Omental fat pad (tissue), 4 donors: ENCODE data around the gene RABL6. TPM values are rescaled to one million over a fixed set of nuclear protein-coding genes. Genes with fewer than 3 reads are reported as not detected.
"Not testable (repeated sequence)": the region's sequence is repeated elsewhere in the genome, so short reads cannot be mapped to it uniquely, and the experiment has no call there.

ENCODE experiments used
- ATAC-seq: fragments of 150-250 bp; one replicate; pipeline ENCODE4 v1.9.1; 2016; ENCODE audit warnings: mild to moderate bottlenecking, moderate library complexity; ENCODE audit not compliant: low FRiP score
- DNase-seq: peaks from one replicate; pipeline ENCODE4 v3.0.0-alpha.2; 2019; ENCODE audit warnings: low spot score
- CTCF ChIP-seq, 3 donors: fragments of 450-650 bp; IDR thresholded peaks; one replicate each; pipeline ENCODE4 v1.5.1; 2016 to 2017; ENCODE audit warnings: antibody characterized with exemption in 3 of 3, mild to moderate bottlenecking in 3 of 3, moderate library complexity in 2 of 3
- total RNA-seq, 4 donors: library from RNA; depleted of rRNA; stranded (reverse); fragments of >200 nt; gene quantifications; one replicate each; pipeline ENCODE4 v1.1.0, GENCODE V29; 2016

RABL6 gene
- total RNA-seq, 4 donors from 2014 or later, result 33.7 to 46.9 (median 44.9) TPM

GRCh38 chr9:136762915-136763648 lies 44.7 kb upstream of the RABL6 start:
- ATAC-seq (no peak), DNase-seq (no peak)
- no peak for TF ChIP-seq CTCF (IDR thresholded peaks at IDR 0.05)

- no peak for ATAC-seq
- TF ChIP-seq CTCF (IDR thresholded peaks at IDR 0.05), result no peak
- DNase-seq, result no peak
These were observed 44.1 kb upstream of the RABL6 start for GRCh38 chr9:136763649-136764035.

- no peak for DNase-seq
- no peak for TF ChIP-seq CTCF (IDR thresholded peaks at IDR 0.05)
- no peak for ATAC-seq
These were observed 43.4 kb upstream of the RABL6 start, which contains the start of gene LCN15 for GRCh38 chr9:136764301-136764891. Gene LCN15 (minus strand): TSS chr9:136764518. CDS start chr9:136764488, 30 bp downstream.

- DNase-seq, result no peak
- no peak for ATAC-seq
These were observed 42.7 kb upstream of the RABL6 start for GRCh38 chr9:136765041-136765440.

GRCh38 chr9:136765745-136766409 lies 41.9 kb upstream of the RABL6 start:
- not testable (repeated sequence) for ATAC-seq, DNase-seq

More at GRCh38 chr9:136765041-136765440, 42.7 kb upstream of the RABL6 start:
- TF ChIP-seq CTCF (IDR thresholded peaks at IDR 0.05), result no peak

GRCh38 chr9:136766410-136767120 lies 41.2 kb upstream of the RABL6 start:
- not testable (repeated sequence) for DNase-seq, ATAC-seq

GRCh38 chr9:136769710-136770191 lies 38.0 kb upstream of the RABL6 start:
- no peak for DNase-seq
- ATAC-seq, result no peak
- no peak for TF ChIP-seq CTCF (IDR thresholded peaks at IDR 0.05)
